ENCODE results near the gene TMEM266. TPM values are rescaled to one million over a fixed set of nuclear protein-coding genes. Genes with fewer than 3 reads are reported as not detected.

The TMEM266 gene
- total and polyA plus RNA-seq, 5 experiments from 2014 or later, result not detected

DNA sequence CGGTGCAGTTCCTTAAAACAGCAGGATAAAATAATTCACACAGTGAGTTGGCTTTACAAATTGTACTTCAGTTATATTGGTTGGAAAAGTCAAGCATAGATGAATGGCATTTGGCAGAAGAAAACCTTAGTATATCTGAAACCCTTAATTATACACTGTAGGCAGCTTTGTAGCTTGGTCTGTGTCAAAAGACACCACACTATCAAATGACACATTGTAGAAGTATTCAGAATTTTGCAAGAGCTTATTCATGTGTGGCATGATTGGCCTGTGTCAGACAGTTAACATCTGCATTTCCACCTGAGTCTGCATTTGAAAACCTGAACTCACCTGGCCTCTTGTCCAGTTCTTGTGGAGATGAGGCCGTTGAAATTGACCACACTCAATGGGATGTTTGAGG is 13.8 kb downstream of the TMEM266 start:
- ATAC-seq (no peak), DNase-seq (no peak)
- Mint-ChIP-seq H3K36me3 (no peaks in the 10 kb centered on the region), H3K9me3 (no peaks in the 10 kb centered on the region), H3K4me3 (no peak overlapping the region), H3K4me1 (no peaks in the 10 kb centered on the region), H3K27me3 (peaks cover 3 to 9% (median 5%) of the 10 kb centered on the region in 5 donors), H3K27ac (no peak overlapping the region)
- POLR2A ChIA-PET, result no interaction called here

DNA sequence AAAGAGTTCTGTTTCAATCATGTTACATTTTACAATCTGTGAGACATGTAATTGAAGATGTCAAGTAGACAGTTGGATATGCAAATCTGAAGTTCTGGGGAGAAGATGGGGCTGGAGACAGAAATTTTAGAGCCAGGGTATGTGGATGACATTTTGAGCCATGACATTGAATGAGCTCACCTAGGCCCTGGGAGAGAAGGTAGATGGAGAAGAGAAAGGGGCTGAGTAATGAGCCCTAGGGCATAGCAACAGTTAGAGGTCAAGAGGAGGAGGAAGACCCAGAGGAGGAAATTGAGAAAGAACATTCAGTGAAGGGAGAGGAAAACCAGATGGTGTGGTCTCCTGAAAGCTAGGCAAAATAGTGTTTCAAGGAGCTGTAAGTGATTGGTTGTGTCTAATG is 15.3 kb downstream of the TMEM266 start:
- no peak for DNase-seq
- no peak overlapping the region for H3K4me3 Mint-ChIP-seq
- no peaks in the 10 kb centered on the region for H3K9me3 Mint-ChIP-seq
- H3K36me3 Mint-ChIP-seq, result no peaks in the 10 kb centered on the region
- H3K4me1 Mint-ChIP-seq, result no peaks in the 10 kb centered on the region
- H3K27me3 Mint-ChIP-seq, result peaks cover 0 to 5% (median 0%) of the 10 kb centered on the region in 5 donors
- ATAC-seq, result no peak
- H3K27ac Mint-ChIP-seq, result no peak overlapping the region
- POLR2A ChIA-PET, result no interaction called here

DNA sequence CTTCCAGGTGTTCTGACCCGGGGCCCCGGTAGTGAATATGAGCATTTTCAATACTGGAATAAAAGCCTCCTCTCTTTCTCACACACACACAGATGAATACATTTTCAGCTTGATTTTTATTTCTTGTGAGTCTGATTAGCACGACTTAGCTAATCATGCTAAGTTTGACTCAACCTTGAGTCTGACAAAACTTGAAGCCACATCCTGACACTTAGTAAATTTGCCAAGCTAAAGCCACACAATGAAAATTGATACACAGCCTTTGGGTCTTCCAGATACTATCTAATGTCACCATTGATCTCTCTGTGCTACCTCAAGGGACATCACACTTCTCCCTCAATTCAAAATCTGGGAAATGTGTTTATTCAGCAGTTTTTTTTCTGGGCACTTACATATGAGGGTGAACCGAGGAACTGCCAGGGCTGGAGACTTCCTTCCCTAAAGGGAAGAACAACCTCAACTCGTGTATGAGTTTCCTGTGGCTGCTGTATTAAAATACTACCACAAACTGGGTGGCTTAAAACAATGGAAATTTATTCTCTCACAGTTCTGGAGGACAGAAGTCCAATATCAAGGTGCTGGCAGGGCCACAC is 18.6 kb downstream of the TMEM266 start:
- peaks cover 2 to 8% (median 3%) of the 10 kb centered on the region in 5 donors for H3K27me3 Mint-ChIP-seq
- peak overlapping the region in 1 of 10 donors; percentile 9 for H3K27ac Mint-ChIP-seq
- POLR2A ChIA-PET, result no interaction called here
- no peak overlapping the region for H3K4me3 Mint-ChIP-seq
- H3K9me3 Mint-ChIP-seq, result no peaks in the 10 kb centered on the region
- ATAC-seq, result no peak
- no peaks in the 10 kb centered on the region for H3K4me1 Mint-ChIP-seq
- DNase-seq, result no peak
- no peaks in the 10 kb centered on the region for H3K36me3 Mint-ChIP-seq

DNA sequence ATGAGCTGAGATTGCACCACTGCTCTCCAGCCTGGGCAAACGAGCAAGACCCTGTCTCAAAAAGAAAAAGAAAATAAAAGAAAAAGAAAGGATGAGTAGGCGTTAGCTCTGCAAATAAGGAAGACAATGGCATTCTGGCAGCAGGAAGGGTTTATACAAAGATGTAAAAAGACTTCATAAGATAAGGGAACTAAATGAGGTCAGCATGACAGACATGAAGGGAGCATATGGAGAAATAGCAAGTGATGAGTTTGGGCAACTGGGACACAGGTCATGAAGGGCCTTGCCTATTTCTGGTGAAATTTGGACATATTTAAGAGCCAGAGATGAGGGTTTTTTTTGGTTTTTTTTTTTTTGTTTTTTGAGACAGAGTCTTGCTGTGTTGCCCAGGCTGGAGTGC is 24.5 kb downstream of the TMEM266 start:
- ATAC-seq (no peak), DNase-seq (no peak)
- Mint-ChIP-seq H3K27me3 (peaks cover 22 to 37% (median 30%) of the 10 kb centered on the region in 5 donors), H3K4me1 (peaks cover 0 to 5% (median 0%) of the 10 kb centered on the region in 4 donors), H3K9me3 (no peaks in the 10 kb centered on the region), H3K4me3 (no peak overlapping the region), H3K27ac (no peak overlapping the region), H3K36me3 (no peaks in the 10 kb centered on the region)
- POLR2A ChIA-PET, result no interaction called here

DNA sequence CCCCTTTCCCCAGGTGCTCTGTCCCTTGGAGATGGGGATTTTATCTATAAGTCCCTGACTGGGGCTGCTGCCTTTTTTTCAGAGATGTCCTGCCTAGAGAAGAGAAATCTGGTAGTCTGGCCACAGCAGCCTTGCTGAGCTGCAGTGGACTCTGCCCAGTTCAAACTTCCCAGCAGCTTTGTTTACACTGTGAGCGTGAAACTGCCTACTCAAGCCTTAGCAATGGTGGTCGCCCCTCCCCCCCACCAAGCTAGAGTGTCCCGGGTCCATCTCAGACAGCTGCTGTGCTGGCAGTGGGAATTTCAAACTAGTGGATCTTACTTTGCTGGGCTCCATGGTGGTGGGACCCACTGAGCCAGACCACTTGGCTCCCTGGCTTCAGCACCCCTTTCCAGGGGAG is 38.9 kb downstream of the TMEM266 start:
- no peaks in the 10 kb centered on the region for H3K36me3 Mint-ChIP-seq
- DNase-seq (no peak), ATAC-seq (no peak)
- H3K27me3 Mint-ChIP-seq, result peaks cover 28 to 94% (median 42%) of the 10 kb centered on the region in 5 donors
- H3K4me1 Mint-ChIP-seq, result no peaks in the 10 kb centered on the region
- H3K27ac Mint-ChIP-seq, result no peak overlapping the region
- POLR2A ChIA-PET, result interaction anchor here (0.6 kb wide), 1 partner anchor 26 kb away, joined by 3 read pairs; no protein-coding TSS in a partner anchor
- H3K9me3 Mint-ChIP-seq, result peaks cover 0 to 9% (median 0%) of the 10 kb centered on the region in 9 donors
- no peak overlapping the region for H3K4me3 Mint-ChIP-seq

DNA sequence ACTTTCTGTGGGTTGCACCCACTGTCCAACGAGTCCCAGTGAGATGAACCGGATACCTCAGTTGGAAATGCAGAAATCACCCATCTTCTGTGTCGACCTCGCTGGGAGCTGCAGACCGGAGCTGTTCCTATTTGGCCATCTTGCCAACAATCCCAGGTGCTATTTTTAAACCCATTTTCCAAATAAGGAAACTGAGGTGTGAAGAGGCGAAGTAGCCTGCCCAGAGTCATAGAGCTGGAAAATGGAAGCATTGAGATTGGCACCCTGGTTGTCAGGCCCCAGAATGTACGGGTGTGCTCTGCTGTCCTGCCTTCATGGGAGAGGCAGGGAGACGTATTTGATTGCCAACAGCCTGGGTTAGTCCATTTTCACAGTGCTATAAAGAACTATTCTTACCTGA is 39.6 kb downstream of the TMEM266 start:
- Mint-ChIP-seq H3K27me3 (peaks cover 26 to 87% (median 43%) of the 10 kb centered on the region in 5 donors), H3K9me3 (peaks cover 0 to 2% (median 0%) of the 10 kb centered on the region in 9 donors), H3K4me1 (no peaks in the 10 kb centered on the region), H3K27ac (no peak overlapping the region), H3K4me3 (no peak overlapping the region), H3K36me3 (no peaks in the 10 kb centered on the region)
- no peak for ATAC-seq
- DNase-seq, result no peak
- POLR2A ChIA-PET, result interaction anchor here (0.6 kb wide), 1 partner anchor 26 kb away, joined by 3 read pairs; no protein-coding TSS in a partner anchor

DNA sequence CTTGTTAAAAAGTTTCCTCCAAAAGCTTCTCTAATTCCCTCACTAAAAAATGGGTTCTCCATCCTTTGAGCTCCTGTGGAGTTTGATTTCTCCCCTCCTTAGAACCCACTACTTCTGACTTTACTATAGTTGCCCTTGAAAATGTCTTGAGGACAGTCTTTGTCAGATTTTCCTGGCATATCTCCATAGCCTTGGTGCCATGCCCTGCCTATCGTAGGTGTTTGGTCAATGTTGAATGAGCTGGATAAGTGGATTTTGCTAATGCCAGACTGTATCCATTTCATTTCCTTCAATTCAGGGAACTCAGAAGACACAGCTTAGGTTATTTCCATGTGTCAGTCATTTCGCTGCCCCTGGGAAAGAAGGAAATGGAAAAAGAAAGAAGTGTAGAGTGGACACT is 40.6 kb downstream of the TMEM266 start:
- H3K27ac Mint-ChIP-seq, result no peak overlapping the region
- H3K4me1 Mint-ChIP-seq, result no peaks in the 10 kb centered on the region
- ATAC-seq (no peak), DNase-seq (no peak)
- H3K27me3 Mint-ChIP-seq, result peaks cover 29 to 77% (median 48%) of the 10 kb centered on the region in 5 donors
- no peak overlapping the region for H3K4me3 Mint-ChIP-seq
- H3K36me3 Mint-ChIP-seq, result no peaks in the 10 kb centered on the region
- no peaks in the 10 kb centered on the region for H3K9me3 Mint-ChIP-seq
- POLR2A ChIA-PET, result no interaction called here

DNA sequence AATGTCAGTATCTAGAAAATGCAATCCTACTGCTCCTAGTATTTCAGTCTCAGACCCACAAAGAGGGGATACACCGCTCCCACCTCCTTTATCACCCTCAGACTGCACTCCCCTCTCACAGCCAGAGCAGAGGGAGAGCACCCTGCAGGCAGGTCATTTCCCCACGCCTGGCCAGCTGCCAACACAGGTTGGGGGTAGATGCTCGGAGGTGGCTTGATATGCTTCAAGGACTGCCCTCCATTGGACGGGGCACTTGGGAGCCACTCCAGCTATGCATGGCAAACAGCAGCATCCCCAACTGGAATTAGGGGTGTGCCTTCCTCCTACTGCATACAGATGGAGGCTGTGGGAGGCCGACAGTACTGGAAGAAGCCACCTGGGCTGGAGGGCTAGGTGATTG is 41.9 kb downstream of the TMEM266 start:
- H3K4me3 Mint-ChIP-seq, result no peak overlapping the region
- no peak overlapping the region for H3K27ac Mint-ChIP-seq
- peaks cover 23 to 65% (median 40%) of the 10 kb centered on the region in 5 donors for H3K27me3 Mint-ChIP-seq
- DNase-seq (no peak), ATAC-seq (no peak)
- POLR2A ChIA-PET, result no interaction called here
- no peaks in the 10 kb centered on the region for H3K4me1 Mint-ChIP-seq
- H3K9me3 Mint-ChIP-seq, result no peaks in the 10 kb centered on the region
- no peaks in the 10 kb centered on the region for H3K36me3 Mint-ChIP-seq

DNA sequence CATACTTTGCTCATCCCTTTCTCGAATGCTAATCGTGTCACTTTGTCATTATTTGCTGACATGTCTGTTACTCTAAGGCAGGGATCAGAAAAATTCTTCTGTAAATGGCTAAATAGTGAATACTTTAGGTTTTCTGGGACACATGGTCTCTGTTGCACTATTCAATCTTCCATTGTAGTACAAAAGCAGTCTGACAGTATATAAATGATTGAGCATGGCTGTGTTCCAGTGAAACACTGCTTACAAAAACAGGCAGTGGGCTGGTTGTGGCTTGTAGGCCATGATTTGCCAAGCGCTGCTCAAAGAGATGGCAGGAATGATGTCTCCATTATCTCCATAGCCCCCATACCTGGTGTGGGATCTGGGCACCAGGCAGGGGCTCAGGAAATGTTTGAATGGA is 45.6 kb downstream of the TMEM266 start:
- no peaks in the 10 kb centered on the region for H3K4me1 Mint-ChIP-seq
- POLR2A ChIA-PET, result no interaction called here
- no peak for ATAC-seq
- H3K27me3 Mint-ChIP-seq, result peaks cover 9 to 47% (median 28%) of the 10 kb centered on the region in 5 donors
- no peak overlapping the region for H3K27ac Mint-ChIP-seq
- DNase-seq, result no peak
- no peak overlapping the region for H3K4me3 Mint-ChIP-seq
- H3K9me3 Mint-ChIP-seq, result no peaks in the 10 kb centered on the region
- H3K36me3 Mint-ChIP-seq, result no peaks in the 10 kb centered on the region

DNA sequence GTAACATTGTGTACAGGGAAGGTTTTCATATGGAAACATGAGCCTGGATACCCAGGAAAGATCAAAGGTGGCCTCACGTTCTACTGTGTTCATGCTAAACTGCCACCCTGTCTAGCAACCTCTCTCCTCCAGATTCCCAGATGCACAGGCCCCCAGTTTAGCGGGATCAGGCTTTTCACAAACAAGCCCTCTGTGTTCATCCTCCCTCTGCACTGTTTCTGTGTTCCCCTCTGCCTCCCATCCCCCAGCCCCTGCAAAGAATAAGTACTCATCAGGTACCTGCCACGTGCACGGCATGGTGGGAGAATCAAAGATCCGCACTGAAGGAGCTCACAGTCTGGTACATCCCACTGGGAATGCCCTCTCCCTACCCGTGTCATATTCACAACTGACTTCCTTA is 46.1 kb downstream of the TMEM266 start:
- Mint-ChIP-seq H3K9me3 (no peaks in the 10 kb centered on the region), H3K4me3 (no peak overlapping the region), H3K27ac (no peak overlapping the region), H3K4me1 (no peaks in the 10 kb centered on the region), H3K36me3 (no peaks in the 10 kb centered on the region), H3K27me3 (peaks cover 10 to 47% (median 32%) of the 10 kb centered on the region in 5 donors)
- POLR2A ChIA-PET, result no interaction called here
- no peak for ATAC-seq
- DNase-seq, result no peak

DNA sequence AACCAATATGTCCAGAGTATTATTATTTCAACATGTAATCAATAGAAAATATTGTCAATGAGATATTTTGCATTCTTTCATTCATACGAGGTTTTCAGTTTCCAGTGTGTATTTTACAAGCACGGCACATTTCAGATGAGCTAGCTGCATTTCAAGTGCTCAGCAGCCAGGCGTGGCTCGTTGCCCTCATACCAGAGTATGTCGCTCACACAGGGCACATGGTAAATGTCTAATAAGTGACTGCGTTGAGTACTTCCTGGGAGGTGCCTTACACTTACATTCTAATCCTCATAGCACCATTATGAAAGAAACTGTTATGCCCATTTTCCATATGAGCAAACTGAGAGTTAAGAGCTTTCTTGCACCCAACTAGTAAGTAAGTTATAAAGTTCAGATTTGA is 47.4 kb downstream of the TMEM266 start:
- Mint-ChIP-seq H3K36me3 (no peaks in the 10 kb centered on the region), H3K4me1 (no peaks in the 10 kb centered on the region), H3K27me3 (peaks cover 12 to 43% (median 27%) of the 10 kb centered on the region in 5 donors), H3K4me3 (no peak overlapping the region), H3K9me3 (no peaks in the 10 kb centered on the region), H3K27ac (no peak overlapping the region)
- POLR2A ChIA-PET, result no interaction called here
- ATAC-seq, result no peak
- no peak for DNase-seq

DNA sequence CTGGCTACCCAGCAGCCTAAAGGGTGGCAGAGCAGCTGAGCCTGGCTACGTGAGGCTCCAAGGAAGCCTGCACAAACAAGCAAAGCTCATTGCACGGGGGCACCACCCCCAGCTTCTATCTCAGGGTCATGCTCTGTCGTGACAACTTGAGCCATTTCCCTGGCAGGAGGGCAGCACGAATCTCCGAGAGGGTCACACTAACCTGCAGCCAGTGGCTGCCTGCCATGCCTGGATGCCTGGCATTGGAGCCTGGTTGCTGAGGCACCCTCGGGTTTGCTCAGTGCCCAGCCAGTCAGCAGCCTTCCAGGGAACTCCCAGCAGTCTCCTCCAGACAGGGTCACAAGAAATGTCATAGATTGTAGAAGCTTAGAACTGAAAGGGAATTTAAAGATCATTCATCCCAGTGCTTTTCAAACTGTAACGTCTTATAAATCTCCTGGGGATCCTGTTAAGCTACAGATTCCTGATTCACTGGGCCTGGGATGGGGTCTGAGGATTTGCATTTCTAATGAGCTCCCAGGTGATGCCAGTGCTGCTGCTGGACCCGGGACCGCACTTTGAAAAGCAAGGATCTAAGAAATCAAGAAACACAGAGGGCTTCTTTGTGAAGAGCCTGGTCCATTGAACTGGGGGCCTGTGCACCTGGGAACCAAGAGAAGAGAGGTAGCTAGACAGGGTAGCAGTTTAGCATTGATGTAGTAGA is 48.4 kb downstream of the TMEM266 start:
- no peaks in the 10 kb centered on the region for H3K4me1 Mint-ChIP-seq
- DNase-seq, result no peak

DNA sequence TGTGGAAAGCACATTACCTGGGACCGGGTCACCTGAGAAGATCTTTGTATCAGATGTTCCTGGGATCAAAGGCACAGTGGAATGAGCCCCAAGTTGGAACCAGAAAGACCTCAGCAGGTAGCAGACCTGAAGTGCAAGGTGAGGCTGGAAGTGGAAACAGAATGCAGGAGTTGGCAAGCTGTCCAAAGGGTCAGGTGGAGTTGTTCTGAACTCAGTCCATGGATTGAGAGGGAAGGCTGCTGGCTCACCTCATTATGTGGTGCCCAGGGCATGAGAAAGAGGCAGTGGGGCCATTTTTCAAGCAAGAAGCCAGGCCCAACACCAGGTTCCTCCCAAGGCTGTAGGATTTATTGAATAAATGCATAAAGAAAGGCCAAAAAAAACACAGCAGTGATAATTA is 49.3 kb downstream of the TMEM266 start:
- no peak overlapping the region for H3K4me3 Mint-ChIP-seq
- no peaks in the 10 kb centered on the region for H3K9me3 Mint-ChIP-seq
- POLR2A ChIA-PET, result no interaction called here
- H3K4me1 Mint-ChIP-seq, result no peaks in the 10 kb centered on the region
- H3K27me3 Mint-ChIP-seq, result peaks cover 9 to 29% (median 13%) of the 10 kb centered on the region in 5 donors
- ATAC-seq, result no peak
- H3K27ac Mint-ChIP-seq, result no peak overlapping the region
- H3K36me3 Mint-ChIP-seq, result no peaks in the 10 kb centered on the region
- DNase-seq, result no peak

More for the DNA sequence above, 48.4 kb downstream of the TMEM266 start:
- no peak for ATAC-seq
- Mint-ChIP-seq H3K27ac (peak overlapping the region in 1 of 10 donors; percentile 60), H3K9me3 (no peaks in the 10 kb centered on the region), H3K27me3 (peaks cover 8 to 33% (median 19%) of the 10 kb centered on the region in 5 donors), H3K4me3 (no peak overlapping the region), H3K36me3 (no peaks in the 10 kb centered on the region)
- POLR2A ChIA-PET, result no interaction called here

DNA sequence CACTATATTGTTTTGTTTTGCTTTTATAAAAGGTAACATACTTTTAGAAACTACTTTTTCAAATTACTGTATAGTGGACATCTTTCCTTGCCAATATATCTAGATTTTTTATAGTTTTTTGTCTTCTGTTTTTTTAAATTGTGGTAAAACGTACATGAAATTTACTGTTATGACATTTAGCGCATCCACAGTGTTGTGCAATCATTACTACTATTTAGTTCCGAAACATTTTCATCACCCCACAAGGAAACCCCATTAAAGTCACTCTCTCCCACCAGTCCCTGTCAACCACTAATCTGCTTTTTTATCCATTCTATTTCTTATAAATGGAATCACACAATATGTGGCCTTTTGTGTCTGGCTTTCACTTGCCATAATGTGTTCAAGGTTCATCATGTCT is 54.8 kb downstream of the TMEM266 start:
- Mint-ChIP-seq H3K27me3 (peaks cover 7 to 25% (median 14%) of the 10 kb centered on the region in 5 donors), H3K4me3 (no peak overlapping the region), H3K36me3 (no peaks in the 10 kb centered on the region), H3K27ac (no peak overlapping the region), H3K4me1 (no peaks in the 10 kb centered on the region), H3K9me3 (no peaks in the 10 kb centered on the region)
- DNase-seq, result no peak
- POLR2A ChIA-PET, result no interaction called here
- no peak for ATAC-seq
